NCI-H2227 treated with DMSO at 0.1 percent for 48 hours (cell line): Measurements from ENCODE around the gene SIPA1.

ENCODE experiments used
- DNase-seq: peaks from one replicate; lab custom pipeline; 2025; lab: John Stamatoyannopoulos, UW

Gene SIPA1

GRCh38 chr11:65607614-65608426 is 30.1 kb upstream of the SIPA1 start:
- no peak for DNase-seq

DNA sequence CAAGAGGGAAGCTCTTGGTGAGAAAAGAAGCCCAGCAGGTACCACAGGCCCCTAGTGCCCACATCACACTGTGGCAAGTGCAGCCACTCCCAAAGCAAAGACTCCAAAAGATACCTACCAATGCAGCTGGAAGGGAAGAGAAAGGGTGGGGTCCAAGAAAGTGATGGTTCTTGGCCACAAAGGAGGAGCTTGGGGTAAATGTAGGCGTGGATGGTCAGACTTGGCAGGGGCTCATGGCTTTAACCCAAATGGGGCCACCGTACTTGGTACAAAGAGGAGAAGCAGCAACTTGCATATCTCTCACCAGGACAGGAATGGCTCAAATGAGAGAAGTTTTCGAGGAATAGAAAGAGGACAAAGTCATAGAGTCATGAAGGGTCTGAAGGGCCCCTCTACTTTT is 28.7 kb upstream of the SIPA1 start:
- no peak for DNase-seq

- no peak for DNase-seq
Measured at GRCh38 chr11:65609665-65610064, 28.2 kb upstream of the SIPA1 start.

- DNase-seq, result no peak
Measured at GRCh38 chr11:65610404-65610803, 27.5 kb upstream of the SIPA1 start.

DNA sequence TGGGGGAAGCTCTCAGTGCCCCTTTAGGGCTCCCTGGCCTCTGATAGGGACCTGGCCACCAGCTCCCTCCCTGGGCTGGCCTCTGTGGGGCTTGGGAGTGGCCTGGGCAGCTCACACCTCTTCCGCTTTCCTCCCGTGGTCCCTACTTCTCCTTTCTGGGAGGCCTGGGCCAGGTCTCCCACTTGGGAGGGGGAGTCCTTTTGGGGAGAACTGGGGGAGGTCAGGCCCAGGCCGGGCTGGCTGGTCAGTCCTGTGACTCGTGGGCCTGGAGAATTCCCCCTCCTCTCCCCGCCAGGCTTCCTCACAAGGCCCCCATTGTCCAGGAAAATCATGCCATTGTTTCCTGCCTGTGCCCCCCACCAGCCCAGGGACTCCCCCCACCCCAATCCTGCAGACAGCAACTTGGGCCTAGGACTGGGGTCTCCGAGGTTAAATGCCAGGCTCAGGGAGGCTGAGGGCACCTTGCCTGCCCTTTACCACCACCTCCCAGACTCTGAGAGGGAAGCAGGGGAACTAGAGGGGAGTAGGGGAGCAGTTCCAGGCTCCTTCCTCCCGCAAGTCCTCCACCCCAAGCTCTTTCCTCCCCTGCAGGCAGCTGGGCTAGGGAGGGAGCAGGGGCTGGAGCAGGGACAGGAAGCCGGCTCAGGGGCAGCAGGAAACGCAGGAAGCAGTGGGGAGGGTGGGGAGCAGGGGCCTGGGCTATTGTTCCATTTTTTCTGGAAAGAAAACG is 26.7 kb upstream of the SIPA1 start:
- DNase-seq, result no peak

DNA sequence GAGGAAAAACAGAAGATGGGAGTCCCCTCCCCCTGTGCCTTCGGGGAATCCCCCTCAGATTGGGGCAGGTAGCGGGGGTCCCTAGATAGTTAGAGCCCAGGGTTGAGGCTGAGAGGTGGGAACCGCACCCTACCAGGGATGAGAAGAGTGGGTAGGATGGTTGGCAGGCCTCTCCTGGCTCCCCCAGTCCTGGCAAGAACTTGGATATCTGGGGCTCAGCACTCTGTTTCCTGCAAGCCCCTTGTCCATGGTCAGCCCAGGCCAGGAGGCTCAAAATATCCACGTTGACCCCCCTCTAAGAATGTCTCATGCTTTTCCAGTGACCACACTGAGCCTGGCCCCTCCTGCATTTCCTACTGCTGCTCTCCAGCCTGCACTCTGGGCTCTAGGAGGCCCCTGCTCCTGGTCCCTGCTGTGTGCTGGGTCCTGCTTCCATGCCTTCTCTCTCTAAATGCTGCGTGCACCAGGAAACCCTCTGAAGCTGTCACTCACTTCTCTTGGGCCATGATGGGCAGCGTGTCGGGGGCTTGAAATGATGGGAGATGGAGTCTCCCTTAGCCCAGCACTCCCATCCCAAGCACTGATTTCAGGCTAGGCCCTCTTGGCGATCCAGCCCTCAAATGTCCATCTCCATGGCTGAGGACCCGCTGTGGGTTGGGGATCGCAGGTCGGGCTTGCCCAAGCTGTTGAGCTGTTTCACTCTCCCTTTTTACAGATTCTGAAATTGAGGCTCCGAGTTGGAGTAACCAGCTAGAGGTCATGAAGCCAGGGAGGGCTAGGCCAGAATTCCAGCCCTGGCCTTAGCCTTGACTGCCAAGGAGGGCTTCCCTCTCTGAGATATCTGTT is 25.9 kb upstream of the SIPA1 start:
- no peak for DNase-seq

DNA sequence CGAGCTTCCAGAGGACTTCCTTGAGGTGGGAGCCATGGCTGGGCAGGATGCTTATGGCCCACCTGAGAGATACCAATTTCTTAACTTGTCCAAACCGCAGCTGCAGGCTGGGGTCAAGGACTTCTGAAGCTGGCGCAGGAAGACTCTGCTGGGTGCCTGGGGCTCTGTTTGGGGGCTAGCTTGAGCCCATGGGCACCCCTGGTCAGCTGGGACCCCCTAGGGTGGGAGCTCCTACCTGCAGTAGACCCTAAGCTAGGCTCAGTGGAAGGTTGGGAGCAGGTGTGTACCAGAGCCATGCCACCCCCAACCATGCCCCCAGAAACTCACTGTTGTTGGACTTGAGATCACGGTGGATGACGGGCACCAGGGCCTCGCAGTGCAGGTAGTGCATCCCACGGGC is 25.2 kb upstream of the SIPA1 start:
- DNase-seq, result no peak

DNA sequence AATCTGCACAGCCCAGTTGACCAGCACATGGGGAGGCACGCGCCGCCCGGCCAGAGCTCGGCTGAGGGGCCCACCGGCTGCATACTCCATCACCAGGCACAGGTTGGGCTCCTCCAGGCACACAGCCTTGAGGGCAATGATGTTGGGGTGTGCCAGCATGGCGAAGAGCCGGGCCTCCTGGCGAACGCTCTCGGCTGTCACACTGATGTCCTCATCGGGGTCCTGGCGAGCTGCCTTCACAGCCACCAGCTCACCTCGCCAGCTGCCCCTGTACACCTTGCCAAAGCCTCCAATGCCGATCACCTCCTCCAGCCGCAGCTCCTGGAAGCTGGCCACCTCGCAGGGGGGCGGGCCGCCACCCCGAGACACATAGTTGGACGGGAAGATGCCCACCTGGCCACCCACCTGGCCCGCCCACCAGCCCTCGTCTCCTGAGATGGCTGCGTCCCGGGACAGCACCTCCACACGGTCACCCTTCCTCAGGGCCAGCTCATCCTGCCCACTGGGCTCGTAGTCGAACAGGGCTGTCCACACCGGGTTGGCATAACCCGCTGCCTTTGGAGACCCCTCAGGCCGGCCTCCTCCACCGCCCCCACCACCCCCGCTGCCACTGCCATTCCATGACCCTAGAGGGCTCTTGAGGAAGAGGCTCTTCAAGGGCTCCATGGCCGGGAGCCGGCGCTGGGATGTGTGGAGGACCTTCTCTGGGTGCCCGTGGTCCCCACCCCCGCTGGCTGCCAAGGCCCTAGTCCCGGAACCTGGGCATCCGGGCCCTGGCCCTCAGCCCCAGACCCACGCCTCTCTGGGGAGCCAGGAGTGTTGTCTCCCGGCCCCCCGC is 24.6 kb upstream of the SIPA1 start:
- no peak for DNase-seq

DNA sequence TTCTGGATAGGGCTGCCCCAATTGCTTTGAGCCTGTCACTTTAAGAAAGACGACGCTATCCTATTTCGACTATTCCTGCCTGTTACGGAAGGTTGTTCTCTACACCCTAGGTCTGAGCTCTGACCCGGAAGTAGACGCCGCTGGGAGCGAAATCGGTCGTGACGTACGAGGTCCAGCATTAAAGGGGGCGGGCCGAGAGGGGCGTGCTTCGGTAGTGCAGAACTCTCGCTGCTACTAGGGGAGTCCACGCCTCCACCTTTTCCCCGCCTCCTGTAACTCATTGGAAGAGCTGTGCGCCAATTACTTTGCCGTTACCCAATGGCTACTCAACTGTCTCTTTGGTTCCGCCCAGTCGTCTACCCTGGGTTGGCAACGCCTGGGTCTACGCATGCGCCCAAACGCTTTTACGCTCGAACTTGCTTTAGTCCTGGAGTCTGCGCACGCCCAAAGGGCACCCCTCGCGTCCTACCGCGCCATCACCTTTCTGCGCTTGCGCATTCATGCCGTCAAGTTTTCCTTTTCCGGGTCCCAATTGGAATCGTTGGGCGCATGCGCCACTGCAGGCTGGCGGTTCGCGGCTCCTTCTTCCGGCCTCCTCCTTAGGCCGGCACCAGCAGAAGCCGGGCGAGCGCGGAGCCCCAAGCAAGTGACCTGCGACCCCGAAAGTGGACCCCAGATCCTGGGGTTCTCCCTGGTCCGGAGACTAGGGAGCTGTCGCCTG is 22.5 kb upstream of the SIPA1 start, which contains the start of gene PCNX3:
PCNX3 (plus strand) TSS at position 548 of the 721 bp plus-strand sequence. CDS start 536 bp downstream, outside the sequence.
- DNase-seq, result peak; percentile 100

DNA sequence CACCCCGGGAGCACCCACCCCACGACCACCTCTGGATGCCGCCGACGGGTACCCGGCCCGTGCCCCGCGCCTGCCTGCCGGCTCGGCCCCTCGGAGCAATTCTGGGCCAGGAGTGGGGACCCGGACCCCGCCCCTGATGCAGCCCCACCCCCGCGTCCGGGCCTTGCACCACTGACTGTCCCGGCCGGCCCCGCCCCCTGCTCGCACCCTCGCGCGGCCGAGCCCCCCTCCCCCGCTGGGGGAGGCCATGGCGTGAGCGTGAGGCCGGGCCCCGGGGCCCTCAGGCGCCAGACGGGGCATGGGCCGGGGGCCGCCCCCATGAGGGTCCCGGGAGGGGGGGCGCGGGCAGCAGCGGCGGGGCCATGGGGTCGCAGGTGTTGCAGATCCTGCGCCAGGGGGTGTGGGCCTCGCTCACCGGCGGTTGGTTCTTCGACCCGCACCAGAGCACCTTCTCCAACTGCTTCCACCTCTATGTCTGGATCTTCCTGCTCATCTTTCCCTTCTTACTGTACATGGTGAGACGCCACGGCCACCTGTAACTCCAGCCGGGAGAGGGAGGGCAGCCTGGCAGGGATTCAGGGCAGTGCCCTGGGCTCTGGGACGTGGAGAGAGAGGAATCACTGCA is 21.8 kb upstream of the SIPA1 start:
- DNase-seq, result no peak

GRCh38 chr11:65616575-65617001 is 21.3 kb upstream of the SIPA1 start:
- no peak for DNase-seq

DNA sequence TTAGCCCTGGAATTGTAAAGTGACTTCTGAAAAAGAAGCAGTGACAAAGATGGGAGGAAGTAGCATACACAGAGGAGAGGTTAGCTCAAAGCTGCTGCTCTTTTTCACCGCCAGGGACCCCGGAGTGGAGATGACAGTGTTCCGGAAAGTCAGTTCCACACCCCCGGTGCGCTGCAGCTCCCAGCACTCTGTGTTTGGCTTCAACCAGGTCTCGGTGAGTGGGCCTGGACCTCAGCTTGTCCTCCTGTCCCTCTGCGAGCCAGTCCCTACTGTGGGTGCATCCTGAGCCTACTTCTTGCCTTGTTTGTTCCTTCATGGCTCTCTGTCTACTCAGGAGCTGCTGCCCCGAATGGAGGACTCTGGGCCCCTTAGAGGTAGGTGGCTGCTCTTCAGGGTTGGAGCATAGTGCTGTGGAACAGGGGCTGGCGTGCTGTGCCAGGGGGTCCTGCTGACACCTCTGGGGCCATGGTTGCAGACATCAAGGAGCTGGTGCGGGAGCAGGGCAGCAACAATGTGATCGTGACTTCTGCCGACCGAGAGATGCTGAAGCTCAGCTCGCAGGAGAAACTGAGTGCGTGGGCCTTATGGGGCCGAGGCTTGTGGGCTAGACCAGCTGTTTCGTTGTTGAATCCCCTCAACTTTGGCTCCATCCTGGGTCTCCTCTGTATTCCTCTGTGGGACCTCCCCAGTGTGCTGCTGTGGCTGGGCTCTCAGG is 20.6 kb upstream of the SIPA1 start:
- no peak for DNase-seq

DNA sequence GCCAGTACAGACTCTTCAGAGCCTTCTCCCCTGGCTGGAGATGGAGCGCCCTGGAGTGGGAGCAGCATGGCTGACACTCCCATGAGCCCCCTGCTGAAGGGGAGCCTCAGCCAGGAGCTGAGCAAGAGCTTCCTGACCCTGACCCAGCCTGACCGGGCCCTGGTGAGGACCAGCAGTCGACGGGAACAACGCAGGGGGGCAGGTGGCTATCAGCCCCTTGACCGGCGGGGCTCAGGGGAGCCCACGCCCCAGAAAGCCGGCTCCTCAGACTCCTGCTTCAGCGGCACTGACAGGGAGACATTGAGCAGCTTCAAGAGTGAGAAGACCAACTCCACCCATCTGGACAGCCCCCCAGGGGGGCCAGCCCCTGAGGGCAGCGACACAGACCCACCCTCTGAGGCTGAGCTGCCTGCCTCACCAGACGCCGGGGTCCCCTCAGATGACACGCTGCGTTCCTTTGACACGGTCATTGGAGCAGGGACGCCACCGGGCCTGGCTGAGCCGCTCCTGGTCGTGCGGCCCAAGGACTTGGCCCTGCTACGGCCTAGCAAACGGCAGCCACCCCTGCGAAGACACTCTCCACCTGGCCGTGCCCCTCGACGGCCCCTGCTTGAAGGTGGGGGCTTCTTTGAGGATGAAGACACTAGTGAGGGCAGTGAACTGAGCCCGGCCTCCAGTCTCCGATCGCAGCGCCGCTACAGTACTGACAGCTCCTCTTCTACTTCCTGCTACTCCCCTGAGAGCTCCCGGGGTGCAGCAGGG is 19.7 kb upstream of the SIPA1 start:
- DNase-seq, result no peak

DNA sequence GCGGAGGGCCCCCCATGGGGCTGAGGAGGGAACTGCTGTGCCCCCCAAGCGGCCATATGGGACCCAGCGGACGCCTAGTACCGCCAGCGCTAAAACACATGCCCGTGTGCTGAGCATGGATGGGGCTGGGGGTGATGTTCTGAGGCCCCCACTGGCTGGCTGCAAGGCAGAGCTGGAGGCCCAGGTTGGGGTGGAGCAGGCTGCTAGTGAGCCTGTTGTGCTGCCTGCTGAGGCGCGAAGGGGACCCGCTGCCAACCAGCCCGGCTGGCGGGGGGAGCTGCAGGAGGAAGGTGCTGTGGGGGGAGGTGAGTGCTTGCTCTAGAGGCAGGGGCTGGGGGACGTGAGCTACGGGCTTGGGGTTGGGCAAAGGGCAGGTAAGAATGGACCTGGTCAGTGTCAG is 19.1 kb upstream of the SIPA1 start:
- no peak for DNase-seq

GRCh38 chr11:65619281-65619928 is 18.5 kb upstream of the SIPA1 start:
- no peak for DNase-seq

GRCh38 chr11:65620666-65621065 is 17.2 kb upstream of the SIPA1 start:
- DNase-seq, result no peak

- no peak for DNase-seq
Measured at GRCh38 chr11:65621460-65621859, 16.4 kb upstream of the SIPA1 start.

GRCh38 chr11:65622011-65622410 is 15.9 kb upstream of the SIPA1 start:
- DNase-seq, result no peak
